NCI-H1436 (cell line): Measurements from ENCODE around the gene SGTA.
"Not testable (repeated sequence)": the region's sequence is repeated elsewhere in the genome, so short reads cannot be mapped to it uniquely, and the experiment has no call there.

Experiments
- DNase-seq: peaks from one replicate; lab custom pipeline; 2025; lab: John Stamatoyannopoulos, UW

The SGTA gene

DNA sequence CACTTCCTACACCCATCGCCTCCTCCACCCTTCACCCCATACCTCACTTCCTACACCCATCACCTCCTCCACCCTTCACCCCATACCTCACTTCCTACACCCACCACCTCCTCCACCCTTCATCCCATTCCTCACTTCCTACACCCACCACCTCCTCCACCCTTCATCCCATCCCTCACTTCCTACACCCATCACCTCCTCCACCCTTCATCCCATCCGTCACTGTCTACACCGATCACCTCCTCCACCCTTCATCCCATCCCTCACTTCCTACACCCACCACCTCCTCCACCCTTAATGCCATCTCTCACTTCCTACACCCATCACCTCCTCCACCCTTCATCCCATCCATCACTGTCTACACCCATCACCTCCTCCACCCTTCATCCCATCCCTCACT, 69.9 kb downstream of the SGTA start:
- not testable (repeated sequence) for DNase-seq

DNA sequence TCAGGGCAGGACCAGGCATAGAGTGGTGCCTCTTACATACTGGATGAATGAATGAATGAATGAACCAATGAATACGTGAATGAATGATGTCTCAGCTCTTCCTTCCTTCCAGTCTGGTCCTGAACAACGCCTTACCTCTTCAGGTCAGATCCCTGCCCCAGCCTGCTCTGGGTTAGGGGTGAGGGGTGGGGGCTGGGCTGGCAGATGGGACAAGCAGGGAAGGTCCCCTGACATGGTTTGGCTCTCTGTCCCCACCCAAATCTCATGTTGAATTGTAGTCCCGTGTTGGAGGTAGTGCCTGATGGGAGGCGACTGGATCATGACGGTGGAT, 71.2 kb downstream of the SGTA start:
- no peak for DNase-seq

- no peak for DNase-seq
Measured at GRCh38 chr19:2711172-2711874, 71.8 kb downstream of the SGTA start.

GRCh38 chr19:2706251-2706650, 76.8 kb downstream of the SGTA start:
- no peak for DNase-seq
